AG10803 (cell line): Measurements from ENCODE around the gene PXK.
A peak's percentile ranks its signal among the peaks of the same experiment; 100 is the strongest.
"Not testable (repeated sequence)": the region's sequence is repeated elsewhere in the genome, so short reads cannot be mapped to it uniquely, and the experiment has no call there.

Experiments
- DNase-seq: peaks from one replicate; pipeline ENCODE4 v3.0.0; 2010; ENCODE audit warnings: low read depth
- H3K4me3 ChIP-seq: 2 replicates; pipeline ENCODE4 v1.5.1; 2011; ENCODE audit warnings: mild to moderate bottlenecking, low read length, control low read depth
- TF ChIP-seq, protein P1 (sequence below): conservative IDR thresholded peaks from 2 replicates; pipeline ENCODE4 v1.5.1; 2011; ENCODE audit warnings: mild to moderate bottlenecking, low read length, control low read depth, inconsistent platforms

Gene PXK

DNA sequence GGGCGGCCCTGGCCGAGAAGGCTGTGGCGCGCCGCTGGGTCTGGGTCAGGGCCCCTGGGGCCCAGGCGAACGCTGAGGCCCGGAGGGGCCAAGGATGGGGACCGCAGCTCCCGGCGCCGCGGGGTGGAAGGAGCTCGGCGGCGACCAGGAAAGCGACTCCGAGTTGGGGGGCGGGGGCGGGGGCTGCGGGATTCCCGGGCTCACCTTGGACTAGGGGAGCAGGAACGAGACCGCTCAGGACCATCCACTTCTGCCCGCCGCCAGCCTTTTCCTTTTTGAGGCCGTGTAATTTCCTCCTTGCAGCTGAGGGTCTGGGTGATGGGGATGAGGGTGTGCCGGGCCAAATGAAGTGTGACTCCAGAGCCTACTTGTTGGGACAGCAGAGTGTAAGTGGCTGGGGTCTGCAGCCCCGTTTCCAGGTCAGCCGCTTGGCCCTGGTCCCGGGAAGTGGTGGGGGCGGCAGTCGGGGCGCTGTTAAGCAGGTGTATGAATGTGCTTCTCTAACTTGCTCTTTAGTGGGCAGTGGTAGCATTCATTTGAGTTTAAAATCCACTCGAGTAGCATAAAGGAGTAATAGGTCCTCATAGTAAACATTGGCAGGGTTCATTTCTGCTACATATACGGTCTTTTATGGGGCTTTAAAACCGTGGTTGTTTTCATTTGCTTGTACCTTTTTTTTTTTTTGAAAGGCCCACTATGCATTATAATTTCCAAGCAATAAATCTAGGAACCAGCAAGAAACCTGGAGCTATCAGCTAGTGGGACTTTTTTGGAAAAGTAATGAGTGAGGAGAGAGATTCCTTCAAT, 717 bp downstream of the PXK start:
- TF ChIP-seq, protein P1, sequence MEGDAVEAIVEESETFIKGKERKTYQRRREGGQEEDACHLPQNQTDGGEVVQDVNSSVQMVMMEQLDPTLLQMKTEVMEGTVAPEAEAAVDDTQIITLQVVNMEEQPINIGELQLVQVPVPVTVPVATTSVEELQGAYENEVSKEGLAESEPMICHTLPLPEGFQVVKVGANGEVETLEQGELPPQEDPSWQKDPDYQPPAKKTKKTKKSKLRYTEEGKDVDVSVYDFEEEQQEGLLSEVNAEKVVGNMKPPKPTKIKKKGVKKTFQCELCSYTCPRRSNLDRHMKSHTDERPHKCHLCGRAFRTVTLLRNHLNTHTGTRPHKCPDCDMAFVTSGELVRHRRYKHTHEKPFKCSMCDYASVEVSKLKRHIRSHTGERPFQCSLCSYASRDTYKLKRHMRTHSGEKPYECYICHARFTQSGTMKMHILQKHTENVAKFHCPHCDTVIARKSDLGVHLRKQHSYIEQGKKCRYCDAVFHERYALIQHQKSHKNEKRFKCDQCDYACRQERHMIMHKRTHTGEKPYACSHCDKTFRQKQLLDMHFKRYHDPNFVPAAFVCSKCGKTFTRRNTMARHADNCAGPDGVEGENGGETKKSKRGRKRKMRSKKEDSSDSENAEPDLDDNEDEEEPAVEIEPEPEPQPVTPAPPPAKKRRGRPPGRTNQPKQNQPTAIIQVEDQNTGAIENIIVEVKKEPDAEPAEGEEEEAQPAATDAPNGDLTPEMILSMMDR = peak; percentile 21
- H3K4me3 ChIP-seq = peak overlapping the region; percentile 92
- DNase-seq = peak; percentile 23

DNA sequence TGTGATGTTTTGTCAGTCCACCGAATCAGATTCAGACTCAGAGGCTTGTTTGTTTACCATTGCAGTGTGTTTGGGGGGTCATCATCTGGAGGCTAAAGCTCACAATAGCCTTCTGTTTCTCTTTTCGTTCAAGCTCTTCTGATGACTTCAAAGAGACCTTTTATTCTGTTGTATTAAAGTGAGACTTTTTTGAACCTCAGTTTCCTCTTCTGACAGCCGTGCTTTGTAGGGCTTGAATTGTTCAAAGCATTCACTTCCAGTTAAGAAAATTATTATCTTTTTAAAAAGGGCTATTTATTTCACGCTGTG, 1.3 kb downstream of the PXK start:
- TF ChIP-seq, protein P1 = no peak
- DNase-seq = peak; percentile 24
- peak overlapping the region; percentile 92 for H3K4me3 ChIP-seq

DNA sequence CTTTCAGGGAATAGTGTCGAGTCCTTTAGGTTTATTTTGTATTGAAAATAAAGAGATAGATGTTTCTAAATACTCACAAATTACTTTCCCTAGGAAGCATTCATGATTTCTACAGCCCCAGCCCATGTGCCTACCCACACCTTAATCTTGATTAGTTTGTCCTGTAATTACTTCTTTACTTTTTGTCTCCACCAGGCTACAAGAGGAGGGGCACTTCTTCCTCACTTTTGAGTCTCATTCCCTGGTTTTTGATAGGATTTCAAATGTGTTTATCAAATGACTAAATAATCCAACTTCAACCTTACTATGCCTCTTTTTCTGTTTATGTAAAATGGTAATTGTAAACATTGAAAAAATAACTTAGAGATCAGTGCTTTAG, 1.8 kb downstream of the PXK start:
- H3K4me3 ChIP-seq = peak overlapping the region; percentile 92
- TF ChIP-seq, protein P1 = no peak
- no peak for DNase-seq

DNA sequence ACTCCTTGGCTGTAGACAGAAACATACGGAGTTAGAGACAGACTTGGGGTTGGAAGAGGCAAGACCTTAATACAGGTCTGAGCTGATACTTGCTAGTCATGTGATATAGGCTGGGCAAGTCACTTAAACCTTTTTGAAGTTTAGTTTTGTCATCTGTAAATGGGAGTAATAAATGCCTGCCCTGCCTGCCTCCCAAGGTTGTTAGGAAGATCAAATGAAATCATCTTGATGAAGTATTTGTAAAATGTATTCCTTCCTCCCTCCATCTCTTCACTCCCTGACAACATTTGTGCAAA, 2.9 kb downstream of the PXK start:
- no peak for DNase-seq
- TF ChIP-seq, protein P1 = no peak
- H3K4me3 ChIP-seq = peak overlapping the region; percentile 45

DNA sequence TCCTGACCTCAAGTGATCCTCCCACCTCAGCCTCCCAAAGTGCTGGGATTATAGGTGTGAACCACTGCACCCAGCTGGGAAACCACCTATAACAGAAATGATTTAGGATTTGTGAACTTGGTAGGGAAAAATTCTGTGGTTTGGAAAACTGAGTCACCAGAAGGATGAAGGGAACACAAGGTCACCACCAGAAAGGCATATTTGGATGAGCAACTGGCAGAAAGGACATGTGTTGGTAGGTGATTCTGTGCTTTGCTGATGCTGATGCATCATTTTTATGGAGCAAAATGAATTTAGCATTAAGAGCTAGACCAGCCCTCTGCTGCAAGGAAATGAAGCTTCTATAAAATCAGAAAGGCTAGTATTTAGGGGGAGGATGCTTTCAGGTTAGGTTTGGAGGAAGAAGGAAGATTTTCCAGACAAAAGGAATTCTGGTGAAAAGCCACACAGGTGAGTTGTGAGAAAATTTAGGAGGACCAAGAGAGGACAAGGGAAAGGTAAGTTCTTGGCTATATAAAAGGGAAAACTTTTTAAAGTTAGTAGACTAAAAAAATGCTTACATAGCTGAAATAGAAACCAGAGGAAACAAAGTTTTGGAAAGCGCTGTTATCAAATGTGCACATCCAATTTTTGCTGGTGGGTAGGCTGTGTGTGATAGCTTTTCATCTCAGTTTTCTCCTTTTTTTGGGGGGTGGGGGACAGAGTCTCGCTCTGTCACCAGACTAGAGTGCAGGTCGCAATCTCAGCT, 3.6 kb downstream of the PXK start:
- no peak overlapping the region; the same call in 1 of the 2 replicates for H3K4me3 ChIP-seq
- TF ChIP-seq, protein P1 = no peak
- peak; percentile 89 for DNase-seq

DNA sequence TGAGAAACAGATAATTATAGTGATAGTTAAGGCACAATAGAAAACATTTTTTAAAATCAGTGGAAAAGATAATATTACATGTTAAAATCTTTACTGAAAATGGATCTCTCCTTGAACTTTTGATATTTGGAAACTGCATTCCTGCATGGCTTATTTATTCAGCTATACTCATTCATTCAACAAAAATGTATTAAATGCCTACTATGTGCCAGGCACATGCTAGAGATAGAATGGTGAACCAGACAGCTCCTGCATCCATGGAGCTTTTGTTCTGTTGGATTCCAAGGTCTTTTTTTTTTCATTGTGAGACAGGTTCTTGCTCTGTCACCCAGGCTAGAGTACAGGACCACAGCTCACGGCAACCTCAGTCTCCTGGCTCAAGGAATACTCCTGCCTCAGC, 4.5 kb downstream of the PXK start:
- TF ChIP-seq, protein P1 = no peak
- H3K4me3 ChIP-seq = no peak overlapping the region
- DNase-seq = no peak

DNA sequence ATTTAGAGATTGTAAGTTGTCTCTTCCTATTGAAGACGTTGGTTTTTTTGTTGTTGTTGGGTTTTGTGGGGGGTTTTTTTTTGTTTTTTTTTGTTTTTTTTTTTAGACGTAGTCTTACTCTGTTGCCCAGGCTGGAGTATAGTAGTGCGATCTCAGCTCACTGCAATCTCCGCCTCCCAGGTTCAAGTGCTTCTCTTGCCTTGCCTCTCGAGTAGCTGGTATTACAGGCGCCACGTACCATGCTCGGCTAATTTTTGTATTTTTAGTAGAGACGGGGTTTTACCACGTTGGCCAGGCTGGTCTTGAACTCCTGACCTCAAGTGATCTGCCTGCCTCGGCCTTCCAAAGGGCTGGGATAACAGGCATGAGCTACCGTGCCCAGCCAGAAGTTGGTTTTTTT, 6.5 kb downstream of the PXK start:
- H3K4me3 ChIP-seq, DNase-seq: not testable (repeated sequence)
